T47D (cell line): Measurements from ENCODE around the gene FNBP1L.
A peak's percentile ranks its signal among the peaks of the same experiment; 100 is the strongest.
"Not testable (repeated sequence)": the region's sequence is repeated elsewhere in the genome, so short reads cannot be mapped to it uniquely, and the experiment has no call there.

Experiments
- DNase-seq, 2 experiments: peaks; one replicate each; pipeline versions ENCODE4 v3.0.0 to v3.0.0-alpha.2; 2011 to 2012; ENCODE audit warnings: low read depth in 1 of 2, low spot score in 1 of 2
- JUND ChIP-seq: IDR thresholded peaks from 2 replicates; pipeline ENCODE4 v1.6.1; 2012; ENCODE audit warnings: low read depth
- in situ Hi-C: cut with HindIII; loops from 2 replicates; pipeline ENCODE4 v1.10.0; 2016; ENCODE audit warnings: low sequenced_read_pairs, low pct_unique_long_range_greater_than_20kb

The FNBP1L gene

DNA sequence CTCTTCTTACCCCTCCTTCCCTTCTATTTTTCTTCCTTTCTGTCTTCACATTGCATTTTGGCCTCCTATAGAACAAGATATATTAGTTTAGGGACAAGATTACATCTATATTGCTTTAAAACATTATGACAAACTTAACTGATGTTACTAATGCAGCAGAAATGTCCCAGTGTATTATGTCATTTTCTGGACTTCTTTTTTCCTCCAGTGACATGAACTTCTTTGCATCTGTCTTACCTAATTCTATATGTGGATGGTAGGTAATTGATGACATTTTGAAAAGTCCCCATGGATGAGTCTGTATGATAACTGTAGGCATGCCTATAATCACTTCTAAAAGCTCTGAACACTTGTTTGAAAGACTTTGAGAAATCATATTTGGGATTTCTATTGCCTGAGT, 89.5 kb downstream of the FNBP1L start:
- DNase-seq, result peak in 1 of 2 experiments; percentile 6
- no peak for TF ChIP-seq JUND
- in situ Hi-C loops, result no loop called here

- TF ChIP-seq JUND, result no peak
- no peak for DNase-seq
- in situ Hi-C loops, result no loop called here
Measured at GRCh38 chr1:93537924-93538323, 90.0 kb downstream of the FNBP1L start.

- no peak for TF ChIP-seq JUND
- in situ Hi-C loops, result no loop called here
- DNase-seq, result no peak
Measured at GRCh38 chr1:93541045-93541444, 93.1 kb downstream of the FNBP1L start.

DNA sequence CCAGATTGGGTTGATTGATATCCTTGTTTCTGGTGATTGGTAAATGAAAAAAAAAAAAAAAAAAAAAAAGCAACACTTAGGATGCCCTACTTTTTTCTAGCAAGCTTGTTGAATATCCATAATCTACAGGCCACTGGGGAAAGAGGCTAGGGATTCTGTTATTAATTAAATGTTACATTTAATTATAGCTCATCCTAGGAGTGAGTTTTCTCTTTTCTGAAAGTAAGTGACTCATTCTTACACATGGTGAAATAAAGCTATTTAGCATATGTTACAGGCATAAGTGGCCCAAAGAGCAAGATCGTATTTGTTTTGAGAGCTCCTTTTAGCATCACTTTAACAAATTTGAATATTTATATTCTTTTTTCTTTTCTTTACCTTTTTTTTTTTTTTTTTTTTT, 94.5 kb downstream of the FNBP1L start:
- DNase-seq, result no peak
- in situ Hi-C loops, result no loop called here
- TF ChIP-seq JUND, result no peak

DNA sequence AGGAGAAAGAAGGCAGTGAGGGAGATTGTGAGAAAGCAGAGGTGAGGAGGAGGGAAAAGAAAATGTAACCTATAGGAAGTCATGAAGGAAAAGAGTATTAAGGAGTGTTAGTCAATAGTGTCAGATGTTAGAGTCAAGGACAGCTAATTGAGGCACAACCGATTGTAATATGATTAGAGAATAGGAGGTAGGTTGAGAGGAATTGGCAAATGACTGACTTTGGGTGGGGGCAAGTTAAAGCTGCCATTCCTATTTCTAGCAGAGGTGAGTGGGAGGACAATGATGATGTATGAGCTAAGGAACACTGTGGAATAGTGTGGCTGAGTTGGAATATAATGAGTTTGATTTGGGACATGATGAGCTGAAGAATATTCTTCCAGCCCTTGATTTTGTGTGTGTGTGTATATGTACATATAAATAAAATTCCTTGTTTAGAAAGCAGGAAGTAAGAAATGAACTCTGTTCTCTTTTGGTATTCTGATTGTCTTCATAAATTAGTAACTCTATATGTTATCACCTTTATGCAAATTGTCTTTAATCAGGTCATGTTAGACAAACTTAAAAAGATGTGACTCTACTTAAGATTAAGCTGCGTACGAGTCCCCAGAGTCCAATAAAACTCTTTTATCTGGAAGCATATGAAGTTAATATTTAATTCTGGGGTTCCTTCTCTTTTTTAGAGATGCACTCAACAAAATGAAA, 98.4 kb downstream of the FNBP1L start:
- no peak for TF ChIP-seq JUND
- in situ Hi-C loops, result no loop called here
- no peak for DNase-seq

- TF ChIP-seq JUND, result no peak
- no peak for DNase-seq
- in situ Hi-C loops, result no loop called here
Measured at GRCh38 chr1:93549131-93549530, 101.2 kb downstream of the FNBP1L start.

DNA sequence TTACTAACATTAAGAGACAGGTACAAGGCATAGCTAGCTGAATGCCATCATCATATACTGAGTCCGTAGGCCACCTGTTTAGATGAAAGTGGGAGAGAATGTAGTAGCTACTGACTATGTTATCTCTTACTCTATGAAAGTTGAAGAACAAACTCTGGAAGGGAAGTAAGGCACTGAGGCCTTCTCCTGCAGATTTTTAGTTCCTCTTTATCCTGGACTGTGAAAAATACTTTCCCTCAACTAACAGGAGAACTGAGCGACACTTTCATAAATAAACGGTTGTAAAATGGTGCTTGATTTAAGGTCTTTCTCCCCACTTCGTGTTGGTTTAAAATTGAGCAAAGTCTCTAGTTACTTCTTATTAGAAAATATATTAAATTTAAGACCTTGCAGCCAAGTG, 101.9 kb downstream of the FNBP1L start:
- TF ChIP-seq JUND, result no peak
- in situ Hi-C loops, result no loop called here
- no peak for DNase-seq

GRCh38 chr1:93552741-93553455, 105.0 kb downstream of the FNBP1L start:
- DNase-seq, result no peak
- no peak for TF ChIP-seq JUND
- in situ Hi-C loops, result no loop called here

- in situ Hi-C loops, result not testable (repeated sequence)
Measured at GRCh38 chr1:93553886-93554490, 106.1 kb downstream of the FNBP1L start.

DNA sequence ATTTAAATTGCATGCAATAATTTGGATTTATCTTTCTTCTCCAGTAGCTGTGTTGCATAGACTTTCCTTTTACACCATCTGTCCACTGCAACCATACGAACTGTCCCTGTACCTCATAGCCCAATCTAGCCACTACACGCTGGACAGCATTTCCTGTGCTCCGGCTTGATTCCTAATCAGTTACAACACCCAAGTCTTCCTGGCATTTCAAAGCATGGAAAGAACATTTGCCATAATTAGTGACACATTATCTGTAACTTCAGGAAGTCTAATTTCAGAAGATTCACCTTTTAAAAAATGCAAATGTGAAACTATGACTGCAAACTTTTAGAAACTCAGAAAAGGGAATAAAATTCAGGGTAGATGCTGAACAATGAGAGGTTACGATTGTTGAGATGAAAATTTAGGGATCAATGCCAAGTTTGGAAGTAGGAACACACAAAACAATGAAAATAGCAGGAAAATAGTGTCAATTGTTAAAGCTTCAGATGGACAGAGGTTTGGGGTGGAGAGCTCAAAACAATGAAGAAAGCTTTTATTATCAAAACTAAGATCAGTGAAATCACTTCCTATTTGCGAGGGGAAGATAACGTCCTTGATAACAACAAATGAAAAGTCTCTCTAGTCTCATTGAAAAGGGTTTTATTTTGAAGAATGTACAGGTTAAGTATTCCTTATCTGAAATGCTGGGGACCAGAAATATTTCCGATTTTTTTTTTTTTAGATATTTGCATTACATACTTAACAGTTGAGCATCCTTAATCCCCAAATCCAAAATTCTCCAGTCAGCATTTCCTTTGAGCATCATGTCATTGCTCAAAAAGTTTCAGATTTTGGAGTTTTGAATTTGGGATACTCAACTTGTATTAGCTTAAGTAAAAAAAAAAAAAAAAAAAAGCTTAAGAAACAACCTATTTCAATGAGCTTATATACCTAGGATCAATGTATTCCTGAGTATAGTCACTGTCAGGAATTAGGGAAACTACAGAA, 107.3 kb downstream of the FNBP1L start:
- in situ Hi-C loops, result no loop called here
- no peak for TF ChIP-seq JUND
- DNase-seq, result no peak

More at GRCh38 chr1:93553886-93554490, 106.1 kb downstream of the FNBP1L start:
- peak in 1 of 2 experiments; percentile 47 for DNase-seq

- in situ Hi-C loops, result no loop called here
- peak in 1 of 2 experiments; percentile 22 for DNase-seq
- no peak for TF ChIP-seq JUND
Measured at GRCh38 chr1:93556291-93556690, 108.4 kb downstream of the FNBP1L start.

GRCh38 chr1:93559045-93559444, 111.1 kb downstream of the FNBP1L start:
- DNase-seq, result no peak
- no peak for TF ChIP-seq JUND
- in situ Hi-C loops, result no loop called here
